Liver (tissue), 9 donors: Measurements from ENCODE around the gene ADAMTS19. TPM values are rescaled to one million over a fixed set of nuclear protein-coding genes. Genes with fewer than 3 reads are reported as not detected.

Experiments used
- DNase-seq: peaks from one replicate; pipeline ENCODE4 v3.0.0-alpha.2; 2017; ENCODE audit warnings: low spot score
- H3K27ac ChIP-seq, 2 donors: one replicate each; pipeline ENCODE4 v1.7.0; 2013; ENCODE audit warnings: inconsistent platforms in 2 of 2, low read length in 2 of 2, control low read depth in 1 of 2, low read depth in 1 of 2, mild to moderate bottlenecking in 1 of 2
- H3K27me3 ChIP-seq, 4 donors: one replicate each; pipeline versions ENCODE4 v1.6.1 to v1.7.0; 2013; ENCODE audit warnings: low read length in 3 of 4, inconsistent platforms in 1 of 4, mild to moderate bottlenecking in 1 of 4, moderate library complexity in 1 of 4; ENCODE audit not compliant: control insufficient read depth in 4 of 4, insufficient read depth in 4 of 4
- H3K36me3 ChIP-seq, 4 donors: one replicate each; pipeline versions ENCODE4 v1.6.1 to v1.7.0; 2013; ENCODE audit warnings: low read length in 3 of 4, mild to moderate bottlenecking in 3 of 4, low read depth in 1 of 4, moderate library complexity in 1 of 4; ENCODE audit not compliant: control insufficient read depth in 4 of 4, insufficient read depth in 3 of 4
- H3K4me1 ChIP-seq, 4 donors: one replicate each; pipeline versions ENCODE4 v1.6.1 to v1.7.0; 2013; ENCODE audit warnings: low read length in 3 of 4, mild to moderate bottlenecking in 3 of 4, moderate library complexity in 1 of 4; ENCODE audit not compliant: control insufficient read depth in 4 of 4, insufficient read depth in 4 of 4
- H3K4me3 ChIP-seq, 3 donors: one replicate each; pipeline versions ENCODE4 v1.6.1 to v1.7.0; 2013; ENCODE audit warnings: low read length in 3 of 3, control low read depth in 1 of 3, low read depth in 1 of 3, mild to moderate bottlenecking in 1 of 3
- H3K9ac ChIP-seq, 2 donors: one replicate each; pipeline ENCODE4 v1.7.0; 2013; ENCODE audit warnings: low read length in 2 of 2, mild to moderate bottlenecking in 2 of 2, moderate library complexity in 2 of 2, control low read depth in 1 of 2, low read depth in 1 of 2
- H3K9me3 ChIP-seq, 4 donors: one replicate each; pipeline versions ENCODE4 v1.6.1 to v1.7.0; 2013; ENCODE audit warnings: low read length in 3 of 4; ENCODE audit not compliant: control insufficient read depth in 4 of 4
- EGR1 ChIP-seq, 2 donors: IDR thresholded peaks; 2 replicates each; pipeline ENCODE4 v1.6.1; 2016 to 2018; ENCODE audit warnings: antibody characterized with exemption in 2 of 2, low read depth in 2 of 2
- FOXA2 ChIP-seq: IDR thresholded peaks from 2 replicates; pipeline ENCODE4 v1.6.1; 2016; ENCODE audit warnings: antibody characterized with exemption
- GABPA ChIP-seq, 2 donors: IDR thresholded peaks in 1 of 2; conservative IDR thresholded peaks in 1 of 2; 2 replicates each; pipeline ENCODE4 v1.6.1; 2016; ENCODE audit warnings: antibody characterized with exemption in 2 of 2, mild to moderate bottlenecking in 1 of 2, moderate library complexity in 1 of 2
- HNF4A ChIP-seq, 2 donors: conservative IDR thresholded peaks; 2 replicates each; pipeline ENCODE4 v1.6.1; 2016; ENCODE audit warnings: antibody characterized with exemption in 2 of 2, mild to moderate bottlenecking in 2 of 2
- HNF4G ChIP-seq: IDR thresholded peaks from 2 replicates; pipeline ENCODE4 v1.6.1; 2016; ENCODE audit warnings: antibody characterized with exemption
- JUND ChIP-seq, 2 donors: IDR thresholded peaks; 2 replicates each; pipeline ENCODE4 v1.6.1; 2016; ENCODE audit warnings: antibody characterized with exemption in 2 of 2
- NR2F2 ChIP-seq: IDR thresholded peaks from 2 replicates; pipeline ENCODE4 v1.6.1; 2016; ENCODE audit warnings: antibody characterized with exemption
- RXRA ChIP-seq, 2 donors: IDR thresholded peaks; 2 replicates each; pipeline ENCODE4 v1.6.1; 2017 to 2018; ENCODE audit warnings: antibody characterized with exemption in 2 of 2, mild to moderate bottlenecking in 1 of 2
- SP1 ChIP-seq: IDR thresholded peaks from 2 replicates; pipeline ENCODE4 v1.6.1; 2018; ENCODE audit warnings: antibody characterized with exemption, mild to moderate bottlenecking
- TAF1 ChIP-seq: conservative IDR thresholded peaks from 2 replicates; pipeline ENCODE4 v1.6.1; 2016; ENCODE audit warnings: antibody characterized with exemption, mild to moderate bottlenecking
- YY1 ChIP-seq: IDR thresholded peaks from 2 replicates; pipeline ENCODE4 v1.6.1; 2016; ENCODE audit warnings: antibody characterized with exemption, mild to moderate bottlenecking
- WGBS: extraction: QIAGEN DNeasy Blood & Tissue Kit; methylation state at CpG from one replicate; pipeline ENCODE4 v1.1.7; 2013; 5-methylcytosine and 5-hydroxymethylcytosine counted together
- polyA plus RNA-seq, 2 donors: library from polyadenylated mRNA; stranded (reverse) in 1 of 2; unstranded in 1 of 2; fragments of 200-250 nt in 1 of 2; fragments of >200 nt in 1 of 2; fragmentation: Nextera tagmentation in 1 of 2; extraction: Ambion mirVana in 1 of 2; gene quantifications; one replicate each; pipeline versions ENCODE4 v1.2.1 to v1.2.3, GENCODE V29; 2013 to 2015
- total RNA-seq, 2 donors: library from RNA; depleted of rRNA; stranded (reverse); fragments of >200 nt; gene quantifications; one replicate each; pipeline ENCODE4 v1.2.3, GENCODE V29; 2014
- TF ChIP-seq, protein P1 (sequence below): IDR thresholded peaks from 2 replicates; pipeline ENCODE4 v1.6.1; 2016; ENCODE audit warnings: antibody characterized with exemption
- TF ChIP-seq, protein P2 (sequence below): IDR thresholded peaks from 2 replicates; pipeline ENCODE4 v1.6.1; 2016; ENCODE audit warnings: antibody characterized with exemption, mild to moderate bottlenecking
- TF ChIP-seq, protein P3 (sequence below): IDR thresholded peaks from 2 replicates; pipeline ENCODE4 v1.6.1; 2016; ENCODE audit warnings: antibody characterized with exemption
- TF ChIP-seq, protein P4 (sequence below): fragments of 150-350 bp; IDR thresholded peaks from 2 replicates; pipeline ENCODE4 v1.5.1; 2017; ENCODE audit warnings: improper control_type of control experiment, low read depth, low read length; ENCODE audit not compliant: missing input control
- donor health status: healthy.
- donor health status: healthy.
- donor health status: healthy.
- donor health status: healthy.
- donor health status: healthy.

The ADAMTS19 gene
- total and polyA plus RNA-seq, 4 donors = 0.09 TPM; not detected in 3

DNA sequence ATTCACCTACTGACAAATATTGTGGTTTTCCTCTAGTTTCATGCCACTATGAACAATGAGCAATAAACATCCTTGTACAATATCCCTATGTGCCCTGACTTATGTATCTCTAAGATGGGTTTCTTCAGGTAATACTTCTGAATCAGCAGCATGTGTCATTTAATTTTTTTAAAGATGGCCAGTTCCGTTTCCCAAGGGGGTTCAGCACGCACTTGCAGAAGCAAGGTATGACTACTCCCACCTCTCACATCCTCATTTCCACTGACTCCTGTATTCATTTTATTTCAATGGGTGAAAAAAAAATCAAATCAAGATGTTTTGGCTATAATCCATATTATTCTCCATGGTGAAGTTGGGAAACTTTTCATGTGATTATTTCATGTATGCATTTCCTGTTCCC, 14.7 kb upstream of the ADAMTS19 start:
- H3K27me3 ChIP-seq = no peaks in the 10 kb centered on the region
- DNase-seq = no peak
- no peaks in the 10 kb centered on the region for H3K9me3 ChIP-seq
- H3K27ac ChIP-seq = no peak overlapping the region
- TF ChIP-seq EGR1 (IDR thresholded peaks at IDR 0.05; ENCODE audit: low read depth in 2 of 2) (no peak), NR2F2 (no peak), YY1 (no peak), TAF1 (no peak), RXRA (IDR thresholded peaks at IDR 0.05) (no peak)
- no peak overlapping the region for H3K9ac ChIP-seq
- 92% methylated on average over 2 of the region's 2 CpGs for WGBS
- peaks cover 0 to 2% (median 0%) of the 10 kb centered on the region in 4 donors for H3K36me3 ChIP-seq
- no peaks in the 10 kb centered on the region for H3K4me1 ChIP-seq
- no peak overlapping the region for H3K4me3 ChIP-seq

DNA sequence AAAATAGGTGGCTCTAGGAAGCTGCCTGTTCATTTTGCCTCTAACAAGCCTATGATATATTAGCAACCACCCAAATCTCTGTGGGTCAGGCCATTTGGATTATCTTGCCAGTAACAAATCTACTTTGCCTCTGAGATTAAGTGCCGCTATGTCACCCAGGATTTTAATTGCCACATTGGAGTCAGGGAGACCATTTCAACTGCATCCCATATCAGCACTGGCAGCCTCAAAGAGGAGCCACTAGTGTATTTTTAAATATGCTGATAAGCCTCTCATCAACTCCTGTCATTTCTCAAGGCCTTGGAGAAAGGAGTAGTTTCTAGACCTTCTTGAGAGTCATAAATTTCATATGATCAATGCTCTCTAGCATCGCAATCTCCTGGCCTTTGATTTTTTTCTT, 12.1 kb upstream of the ADAMTS19 start:
- no peak for DNase-seq
- Histone ChIP-seq H3K36me3 (peaks cover 0 to 2% (median 0%) of the 10 kb centered on the region in 4 donors), H3K9ac (no peak overlapping the region), H3K4me3 (no peak overlapping the region), H3K27me3 (no peaks in the 10 kb centered on the region), H3K4me1 (no peaks in the 10 kb centered on the region), H3K9me3 (no peaks in the 10 kb centered on the region), H3K27ac (no peak overlapping the region)
- TF ChIP-seq FOXA2 (no peak), SP1 (no peak), YY1 (no peak), HNF4A (conservative IDR thresholded peaks at IDR 0.05) (no peak), GABPA (IDR thresholded peaks at IDR 0.05 in 1 of 2, conservative IDR thresholded peaks at IDR 0.05 in 1 of 2) (no peak), TAF1 (no peak), JUND (IDR thresholded peaks at IDR 0.05) (no peak), HNF4G (no peak), EGR1 (IDR thresholded peaks at IDR 0.05; ENCODE audit: low read depth in 2 of 2) (no peak)
- TF ChIP-seq, protein P1, sequence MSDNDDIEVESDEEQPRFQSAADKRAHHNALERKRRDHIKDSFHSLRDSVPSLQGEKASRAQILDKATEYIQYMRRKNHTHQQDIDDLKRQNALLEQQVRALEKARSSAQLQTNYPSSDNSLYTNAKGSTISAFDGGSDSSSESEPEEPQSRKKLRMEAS = no peak
- TF ChIP-seq, protein P2, sequence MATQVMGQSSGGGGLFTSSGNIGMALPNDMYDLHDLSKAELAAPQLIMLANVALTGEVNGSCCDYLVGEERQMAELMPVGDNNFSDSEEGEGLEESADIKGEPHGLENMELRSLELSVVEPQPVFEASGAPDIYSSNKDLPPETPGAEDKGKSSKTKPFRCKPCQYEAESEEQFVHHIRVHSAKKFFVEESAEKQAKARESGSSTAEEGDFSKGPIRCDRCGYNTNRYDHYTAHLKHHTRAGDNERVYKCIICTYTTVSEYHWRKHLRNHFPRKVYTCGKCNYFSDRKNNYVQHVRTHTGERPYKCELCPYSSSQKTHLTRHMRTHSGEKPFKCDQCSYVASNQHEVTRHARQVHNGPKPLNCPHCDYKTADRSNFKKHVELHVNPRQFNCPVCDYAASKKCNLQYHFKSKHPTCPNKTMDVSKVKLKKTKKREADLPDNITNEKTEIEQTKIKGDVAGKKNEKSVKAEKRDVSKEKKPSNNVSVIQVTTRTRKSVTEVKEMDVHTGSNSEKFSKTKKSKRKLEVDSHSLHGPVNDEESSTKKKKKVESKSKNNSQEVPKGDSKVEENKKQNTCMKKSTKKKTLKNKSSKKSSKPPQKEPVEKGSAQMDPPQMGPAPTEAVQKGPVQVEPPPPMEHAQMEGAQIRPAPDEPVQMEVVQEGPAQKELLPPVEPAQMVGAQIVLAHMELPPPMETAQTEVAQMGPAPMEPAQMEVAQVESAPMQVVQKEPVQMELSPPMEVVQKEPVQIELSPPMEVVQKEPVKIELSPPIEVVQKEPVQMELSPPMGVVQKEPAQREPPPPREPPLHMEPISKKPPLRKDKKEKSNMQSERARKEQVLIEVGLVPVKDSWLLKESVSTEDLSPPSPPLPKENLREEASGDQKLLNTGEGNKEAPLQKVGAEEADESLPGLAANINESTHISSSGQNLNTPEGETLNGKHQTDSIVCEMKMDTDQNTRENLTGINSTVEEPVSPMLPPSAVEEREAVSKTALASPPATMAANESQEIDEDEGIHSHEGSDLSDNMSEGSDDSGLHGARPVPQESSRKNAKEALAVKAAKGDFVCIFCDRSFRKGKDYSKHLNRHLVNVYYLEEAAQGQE = no peak
- TF ChIP-seq, protein P3, sequence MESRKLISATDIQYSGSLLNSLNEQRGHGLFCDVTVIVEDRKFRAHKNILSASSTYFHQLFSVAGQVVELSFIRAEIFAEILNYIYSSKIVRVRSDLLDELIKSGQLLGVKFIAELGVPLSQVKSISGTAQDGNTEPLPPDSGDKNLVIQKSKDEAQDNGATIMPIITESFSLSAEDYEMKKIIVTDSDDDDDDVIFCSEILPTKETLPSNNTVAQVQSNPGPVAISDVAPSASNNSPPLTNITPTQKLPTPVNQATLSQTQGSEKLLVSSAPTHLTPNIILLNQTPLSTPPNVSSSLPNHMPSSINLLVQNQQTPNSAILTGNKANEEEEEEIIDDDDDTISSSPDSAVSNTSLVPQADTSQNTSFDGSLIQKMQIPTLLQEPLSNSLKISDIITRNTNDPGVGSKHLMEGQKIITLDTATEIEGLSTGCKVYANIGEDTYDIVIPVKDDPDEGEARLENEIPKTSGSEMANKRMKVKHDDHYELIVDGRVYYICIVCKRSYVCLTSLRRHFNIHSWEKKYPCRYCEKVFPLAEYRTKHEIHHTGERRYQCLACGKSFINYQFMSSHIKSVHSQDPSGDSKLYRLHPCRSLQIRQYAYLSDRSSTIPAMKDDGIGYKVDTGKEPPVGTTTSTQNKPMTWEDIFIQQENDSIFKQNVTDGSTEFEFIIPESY = no peak
- TF ChIP-seq, protein P4, sequence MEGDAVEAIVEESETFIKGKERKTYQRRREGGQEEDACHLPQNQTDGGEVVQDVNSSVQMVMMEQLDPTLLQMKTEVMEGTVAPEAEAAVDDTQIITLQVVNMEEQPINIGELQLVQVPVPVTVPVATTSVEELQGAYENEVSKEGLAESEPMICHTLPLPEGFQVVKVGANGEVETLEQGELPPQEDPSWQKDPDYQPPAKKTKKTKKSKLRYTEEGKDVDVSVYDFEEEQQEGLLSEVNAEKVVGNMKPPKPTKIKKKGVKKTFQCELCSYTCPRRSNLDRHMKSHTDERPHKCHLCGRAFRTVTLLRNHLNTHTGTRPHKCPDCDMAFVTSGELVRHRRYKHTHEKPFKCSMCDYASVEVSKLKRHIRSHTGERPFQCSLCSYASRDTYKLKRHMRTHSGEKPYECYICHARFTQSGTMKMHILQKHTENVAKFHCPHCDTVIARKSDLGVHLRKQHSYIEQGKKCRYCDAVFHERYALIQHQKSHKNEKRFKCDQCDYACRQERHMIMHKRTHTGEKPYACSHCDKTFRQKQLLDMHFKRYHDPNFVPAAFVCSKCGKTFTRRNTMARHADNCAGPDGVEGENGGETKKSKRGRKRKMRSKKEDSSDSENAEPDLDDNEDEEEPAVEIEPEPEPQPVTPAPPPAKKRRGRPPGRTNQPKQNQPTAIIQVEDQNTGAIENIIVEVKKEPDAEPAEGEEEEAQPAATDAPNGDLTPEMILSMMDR = no peak
- WGBS = 83% methylated on average over 2 of the region's 2 CpGs
